SK-N-SH (cell line): Measurements from ENCODE around the gene ADGRE2. TPM values are rescaled to one million over a fixed set of nuclear protein-coding genes. Genes with fewer than 3 reads are reported as not detected.

Experiments used
- CTCF ChIA-PET: fragments of 300-600, 350-600 bp; formaldehyde crosslinking; extraction: SDS; loops from one replicate; lab custom pipeline; 2021; lab: Yijun Ruan, JAX
- POLR2A ChIA-PET: fragments of 350-600 bp; sonication (Branson Sonifier 250); formaldehyde crosslinking; extraction: SDS; loops from one replicate; lab custom pipeline; 2020; ENCODE audit warnings: antibody characterized with exemption, inconsistent platforms; lab: Yijun Ruan, JAX
- DNase-seq: peaks from one replicate; pipeline ENCODE4 v3.0.0; 2012
- H2AFZ ChIP-seq: fragments of 200-600 bp; sonication (generic); 2 replicates; pipeline ENCODE4 v1.8.1; 2016; ENCODE audit warnings: antibody characterized with exemption, mild to moderate bottlenecking, low read depth
- H3F3A ChIP-seq: fragments of 200-600 bp; sonication (generic); replicated peaks from 2 replicates; pipeline ENCODE3; 2016; ENCODE audit warnings: antibody characterized with exemption, mild to moderate bottlenecking; ENCODE audit not compliant: insufficient read depth
- H3K27ac ChIP-seq, 2 experiments: fragments of 200-500 bp in 1 of 2; fragments of 200-600 bp in 1 of 2; sonication (Bioruptor generic) in 1 of 2; sonication (generic), shearing (Covaris generic) in 1 of 2; 2 replicates each; pipeline versions ENCODE4 v1.5.1 to v1.6.1; 2014 to 2016; ENCODE audit warnings: low read depth in 2 of 2, inconsistent platforms in 1 of 2, low read length in 1 of 2, mild to moderate bottlenecking in 1 of 2, mixed read lengths in 1 of 2
- H3K27me3 ChIP-seq: fragments of 200-600 bp; sonication (generic), shearing (Covaris generic); 2 replicates; pipeline ENCODE4 v1.6.1; 2016; ENCODE audit warnings: mixed run types; ENCODE audit not compliant: insufficient read depth
- H3K36me3 ChIP-seq, 2 experiments: fragments of 200-500 bp in 1 of 2; fragments of 200-600 bp in 1 of 2; sonication (Bioruptor generic) in 1 of 2; sonication (generic) in 1 of 2; replicated peaks in 1 of 2; 2 replicates each; pipeline versions ENCODE3 to v1.5.1; 2014 to 2016; ENCODE audit warnings: low read length in 1 of 2, mild to moderate bottlenecking in 1 of 2; ENCODE audit not compliant: insufficient read depth in 2 of 2, control insufficient read depth in 1 of 2
- H3K4me1 ChIP-seq, 2 experiments: fragments of 200-500 bp in 1 of 2; fragments of 200-600 bp in 1 of 2; sonication (Bioruptor generic) in 1 of 2; sonication (generic), shearing (Covaris generic) in 1 of 2; 2 replicates each; pipeline versions ENCODE4 v1.5.1 to v1.6.1; 2014 to 2016; ENCODE audit warnings: low read depth in 1 of 2, low read length in 1 of 2, mixed run types in 1 of 2; ENCODE audit not compliant: insufficient read depth in 2 of 2, control insufficient read depth in 1 of 2
- H3K4me2 ChIP-seq: fragments of 200-600 bp; sonication (generic), shearing (Covaris generic); 2 replicates; pipeline ENCODE4 v1.6.1; 2017; ENCODE audit warnings: mixed run types
- H3K4me3 ChIP-seq, 2 experiments: fragments of 200-500 bp in 1 of 2; fragments of 200-600 bp in 1 of 2; sonication (Bioruptor generic) in 1 of 2; sonication (generic), shearing (Covaris generic) in 1 of 2; 2 replicates each; pipeline versions ENCODE4 v1.5.1 to v1.8.1; 2014 to 2016; ENCODE audit warnings: low read depth in 2 of 2, inconsistent platforms in 1 of 2, low read length in 1 of 2, mild to moderate bottlenecking in 1 of 2, mixed read lengths in 1 of 2, moderate library complexity in 1 of 2
- H3K79me2 ChIP-seq: fragments of 200-600 bp; sonication (generic); 2 replicates; pipeline ENCODE4 v1.8.1; 2017; ENCODE audit warnings: mild to moderate bottlenecking; ENCODE audit not compliant: insufficient read depth
- H3K9ac ChIP-seq: fragments of 200-600 bp; sonication (generic); 2 replicates; pipeline ENCODE4 v1.6.1; 2017; ENCODE audit warnings: mixed run types
- H3K9me2 ChIP-seq: fragments of 200-600 bp; sonication (generic); 2 replicates; pipeline ENCODE4 v1.6.1; 2017; ENCODE audit warnings: mixed run types
- H3K9me3 ChIP-seq: fragments of 200-600 bp; sonication (generic); 2 replicates; pipeline ENCODE4 v1.6.1; 2017; ENCODE audit warnings: mixed run types, mild to moderate bottlenecking, moderate library complexity
- H4K20me1 ChIP-seq: fragments of 200-600 bp; sonication (generic); 2 replicates; pipeline ENCODE4 v1.6.1; 2017; ENCODE audit warnings: mild to moderate bottlenecking, mixed run types; ENCODE audit not compliant: insufficient read depth
- CTCF ChIP-seq: fragments of 200-600 bp; sonication (generic); IDR thresholded peaks from 2 replicates; pipeline ENCODE4 v1.6.1; 2017; ENCODE audit warnings: antibody characterized with exemption, mild to moderate bottlenecking, moderate library complexity
- FOSL2 ChIP-seq: IDR thresholded peaks from 2 replicates; pipeline ENCODE4 v1.4.0; 2012; ENCODE audit warnings: low read depth, mild to moderate bottlenecking, moderate library complexity, borderline replicate concordance
- FOXJ3 ChIP-seq: sonication (generic); formaldehyde crosslinking; IDR thresholded peaks from 2 replicates; pipeline ENCODE4 v1.5.1; 2020; ENCODE audit warnings: mild to moderate bottlenecking, missing genetic modification reagents
- GABPA ChIP-seq: IDR thresholded peaks from 2 replicates; pipeline ENCODE4 v1.4.0; 2012; ENCODE audit warnings: low read depth, mild to moderate bottlenecking
- GATA2 ChIP-seq: sonication (generic); formaldehyde crosslinking; IDR thresholded peaks from 2 replicates; pipeline ENCODE4 v1.5.0; 2020; ENCODE audit warnings: mild to moderate bottlenecking, missing genetic modification reagents
- MEF2A ChIP-seq: IDR thresholded peaks from 2 replicates; pipeline ENCODE4 v1.4.0; 2012; ENCODE audit warnings: low read depth, borderline replicate concordance
- MXI1 ChIP-seq: IDR thresholded peaks from 2 replicates; pipeline ENCODE4 v1.6.1; 2012; ENCODE audit warnings: mild to moderate bottlenecking, low read depth, low read length, improper control_type of control experiment
- NRF1 ChIP-seq: IDR thresholded peaks from 2 replicates; pipeline ENCODE4 v1.6.1; 2012; ENCODE audit warnings: low read depth, mild to moderate bottlenecking, low read length
- POLR2AphosphoS5 ChIP-seq: IDR thresholded peaks from 2 replicates; pipeline ENCODE4 v1.6.1; 2012; ENCODE audit warnings: low read depth, low read length
- RAD21 ChIP-seq: IDR thresholded peaks from 2 replicates; pipeline ENCODE4 v1.6.1; 2012; ENCODE audit warnings: mild to moderate bottlenecking, low read length
- RFX5 ChIP-seq: IDR thresholded peaks from 2 replicates; pipeline ENCODE4 v1.6.1; 2012; ENCODE audit warnings: mild to moderate bottlenecking, improper control_type of control experiment, low read length
- SIN3A ChIP-seq: IDR thresholded peaks from 2 replicates; pipeline ENCODE4 v1.6.1; 2012; ENCODE audit warnings: low read depth, mild to moderate bottlenecking, low read length, moderate library complexity, borderline replicate concordance
- SMC3 ChIP-seq: IDR thresholded peaks from 2 replicates; pipeline ENCODE4 v1.6.1; 2012; ENCODE audit warnings: low read depth, low read length, improper control_type of control experiment
- USF2 ChIP-seq: fragments of 150-350 bp; IDR thresholded peaks from 2 replicates; pipeline ENCODE4 v1.6.1; 2017; ENCODE audit warnings: antibody characterized with exemption, low read length, low read depth, borderline replicate concordance
- YY1 ChIP-seq: IDR thresholded peaks from 2 replicates; pipeline ENCODE4 v1.4.0; 2012; ENCODE audit warnings: low read depth, mild to moderate bottlenecking
- ZBTB33 ChIP-seq: IDR thresholded peaks from 2 replicates; pipeline ENCODE4 v1.4.0; 2012; ENCODE audit warnings: low read depth, borderline replicate concordance
- WGBS: methylation state at CpG from one replicate; pipeline ENCODE4 v1.1.6; 2017; ENCODE audit warnings: low lambda C conversion rate; 5-methylcytosine and 5-hydroxymethylcytosine counted together
- polyA plus RNA-seq, 3 experiments: library from polyadenylated mRNA; depleted of rRNA; stranded (reverse); fragments of >200 nt; gene quantifications; 2 replicates each; pipeline ENCODE4 v1.2.3, GENCODE V29; 2012

ADGRE2 gene
- polyA plus RNA-seq, 1 of the 3 experiments (the other 2 are of a cell fraction), result 0.02 TPM

- 0% methylated on average over 1 of the region's 1 CpG for WGBS
Observed at GRCh38 chr19:14733574-14733973, 44.8 kb downstream of the ADGRE2 start.

GRCh38 chr19:14732510-14732909 lies 45.9 kb downstream of the ADGRE2 start:
- Histone ChIP-seq H2AFZ (no peak overlapping the region), H3K4me2 (no peak overlapping the region), H3K4me3 (no peak overlapping the region), H3K36me3 (no peaks in the 10 kb centered on the region), H3F3A (no peaks in the 10 kb centered on the region), H3K9me3 (0 out of 2 replicates have a peak, but pooled peaks cover 5% of the 10 kb centered on the region), H3K27ac (no peak overlapping the region), H3K9me2 (no peaks in the 10 kb centered on the region), H3K4me1 (no peaks in the 10 kb centered on the region), H3K9ac (no peak overlapping the region), H3K79me2 (no peaks in the 10 kb centered on the region), H4K20me1 (no peaks in the 10 kb centered on the region), H3K27me3 (peaks cover 13% of the 10 kb centered on the region; the same call in 1 of the 2 replicates)
- TF ChIP-seq MEF2A (no peak), FOSL2 (no peak), USF2 (no peak), MXI1 (no peak), POLR2AphosphoS5 (no peak), GABPA (no peak), FOXJ3 (no peak)
- ChIA-PET CTCF (no interaction called here), POLR2A (no interaction called here)
- DNase-seq, result no peak

More at GRCh38 chr19:14733574-14733973, 44.8 kb downstream of the ADGRE2 start:
- peaks cover 13% of the 10 kb centered on the region; the same call in 1 of the 2 replicates for H3K27me3 ChIP-seq
- H3K9me3 ChIP-seq, result 0 out of 2 replicates have a peak, but pooled peaks cover under 1% of the 10 kb centered on the region
- no peaks in the 10 kb centered on the region for H3K4me1 ChIP-seq
- no peak overlapping the region for H3K4me2 ChIP-seq
- H3K79me2 ChIP-seq, result no peaks in the 10 kb centered on the region
- no peak for TF ChIP-seq YY1
- no peak for TF ChIP-seq SIN3A
- no peak for TF ChIP-seq RAD21
- no peak for TF ChIP-seq MEF2A
- no peak for TF ChIP-seq GATA2
- TF ChIP-seq RFX5, result no peak
- no peak for TF ChIP-seq FOXJ3
- no peak for TF ChIP-seq NRF1
- no peak for TF ChIP-seq SMC3
- no peak for TF ChIP-seq CTCF
- TF ChIP-seq GABPA, result no peak
- no peak for TF ChIP-seq POLR2AphosphoS5
- no peak for TF ChIP-seq ZBTB33
- H3K9ac ChIP-seq, result no peak overlapping the region
- no peak for DNase-seq
- H3F3A ChIP-seq, result no peaks in the 10 kb centered on the region
- ChIA-PET CTCF (no interaction called here), POLR2A (no interaction called here)
- H2AFZ ChIP-seq, result no peak overlapping the region
- H4K20me1 ChIP-seq, result no peaks in the 10 kb centered on the region
- H3K36me3 ChIP-seq, result no peaks in the 10 kb centered on the region
- no peak overlapping the region for H3K4me3 ChIP-seq
- H3K9me2 ChIP-seq, result no peaks in the 10 kb centered on the region
- H3K27ac ChIP-seq, result no peak overlapping the region
